ENCODE results near the gene PDIA5. TPM values are rescaled to one million over a fixed set of nuclear protein-coding genes. Genes with fewer than 3 reads are reported as not detected.

Gene PDIA5
- total RNA-seq, 4 donors from 2014 or later = 4.6 to 17.1 (median 5.3) TPM

DNA sequence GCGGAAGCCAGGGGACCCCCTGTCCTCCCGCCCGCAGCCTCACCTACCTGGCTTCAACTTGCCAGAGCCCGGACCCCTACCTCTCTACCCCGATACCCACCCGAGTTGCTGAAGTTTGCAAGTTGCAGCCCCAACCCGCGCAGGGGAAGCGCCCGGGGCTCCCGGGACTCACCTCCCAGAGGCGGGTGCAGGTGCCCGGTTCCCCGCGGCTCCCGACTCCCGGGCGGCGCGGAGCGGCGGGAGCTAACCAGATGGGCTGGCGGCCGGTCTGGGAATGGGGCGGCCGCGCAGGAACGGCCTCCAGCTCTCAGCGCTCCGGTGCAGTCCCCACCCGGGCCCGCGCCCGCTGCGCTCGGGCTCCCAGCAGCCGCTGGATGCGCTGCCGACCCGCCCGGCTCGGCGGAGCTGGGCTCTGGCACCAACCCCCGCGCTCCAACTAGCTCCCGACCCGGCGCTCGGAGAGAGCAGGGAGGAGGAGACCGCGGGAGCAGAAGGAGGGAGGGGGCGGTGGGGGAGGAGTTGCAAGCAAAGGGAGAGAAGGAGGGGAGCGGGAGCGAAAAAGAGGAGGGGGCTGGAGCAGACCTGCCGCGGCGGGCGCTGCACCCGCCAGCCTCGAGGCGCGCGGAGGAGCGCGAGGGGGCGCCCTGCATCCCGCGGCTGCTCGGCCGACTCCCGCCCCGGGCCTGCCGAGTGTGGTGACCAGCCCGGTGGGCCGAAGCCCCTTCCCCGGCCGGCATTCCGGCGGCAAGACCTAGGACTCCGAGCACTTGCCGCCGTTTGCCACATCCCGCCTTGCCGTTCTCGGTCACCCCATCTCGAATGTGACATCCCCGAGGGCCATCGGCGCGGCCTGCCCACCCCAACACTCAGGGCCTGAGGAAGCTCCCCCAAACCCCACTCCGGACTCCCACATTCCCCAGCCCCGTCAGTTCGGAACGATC, 39.3 kb upstream of the PDIA5 start, which contains the start of gene SEMA5B:
TSS of gene SEMA5B (minus strand) at position 472 of the 941 bp plus-strand sequence. CDS start 66,500 bp downstream, outside the sequence.
- peak in 1 of 2 donors; percentile 84 for DNase-seq (ENCODE audit: low spot score in 2 of 2)
- intact Hi-C loops (cut with DNase I; ENCODE audit: low total_unique reads) = no loop called here

DNA sequence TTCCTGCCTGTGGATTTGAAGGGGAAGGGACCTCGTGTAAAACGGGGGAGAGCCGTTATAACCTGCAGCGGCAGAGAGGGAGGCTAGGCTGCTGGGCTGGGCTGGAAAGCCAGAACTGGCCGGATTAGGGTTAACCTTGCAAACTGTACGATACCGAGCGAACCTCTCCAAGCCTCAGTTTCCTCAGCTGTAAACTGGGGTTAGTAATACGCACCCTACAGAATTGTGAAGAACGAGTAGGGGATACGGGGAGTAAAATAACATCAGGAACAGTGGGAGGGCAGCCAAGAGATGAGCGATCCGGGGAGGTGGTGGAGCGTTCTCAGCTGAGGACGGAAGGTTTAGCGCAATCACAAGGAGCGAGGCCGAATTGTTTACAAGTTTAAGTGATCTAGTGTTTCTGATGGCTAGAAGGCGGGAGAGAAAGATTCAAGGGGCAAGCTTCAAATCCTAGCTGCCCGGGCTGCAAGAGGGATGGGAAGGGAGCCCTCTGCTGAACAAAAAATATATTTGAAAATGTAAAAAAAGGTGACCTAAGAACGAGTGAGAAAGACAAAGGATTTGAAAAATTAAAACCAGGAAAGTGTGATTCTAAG, 38.5 kb upstream of the PDIA5 start:
- TF ChIP-seq, protein P1, sequence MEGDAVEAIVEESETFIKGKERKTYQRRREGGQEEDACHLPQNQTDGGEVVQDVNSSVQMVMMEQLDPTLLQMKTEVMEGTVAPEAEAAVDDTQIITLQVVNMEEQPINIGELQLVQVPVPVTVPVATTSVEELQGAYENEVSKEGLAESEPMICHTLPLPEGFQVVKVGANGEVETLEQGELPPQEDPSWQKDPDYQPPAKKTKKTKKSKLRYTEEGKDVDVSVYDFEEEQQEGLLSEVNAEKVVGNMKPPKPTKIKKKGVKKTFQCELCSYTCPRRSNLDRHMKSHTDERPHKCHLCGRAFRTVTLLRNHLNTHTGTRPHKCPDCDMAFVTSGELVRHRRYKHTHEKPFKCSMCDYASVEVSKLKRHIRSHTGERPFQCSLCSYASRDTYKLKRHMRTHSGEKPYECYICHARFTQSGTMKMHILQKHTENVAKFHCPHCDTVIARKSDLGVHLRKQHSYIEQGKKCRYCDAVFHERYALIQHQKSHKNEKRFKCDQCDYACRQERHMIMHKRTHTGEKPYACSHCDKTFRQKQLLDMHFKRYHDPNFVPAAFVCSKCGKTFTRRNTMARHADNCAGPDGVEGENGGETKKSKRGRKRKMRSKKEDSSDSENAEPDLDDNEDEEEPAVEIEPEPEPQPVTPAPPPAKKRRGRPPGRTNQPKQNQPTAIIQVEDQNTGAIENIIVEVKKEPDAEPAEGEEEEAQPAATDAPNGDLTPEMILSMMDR (IDR thresholded peaks at IDR 0.05) = no peak
- no peak for TF ChIP-seq POLR2A (IDR thresholded peaks at IDR 0.05)
- DNase-seq (ENCODE audit: low spot score in 2 of 2) = peak; percentile 35 to 85
- intact Hi-C loops (cut with DNase I; ENCODE audit: low total_unique reads) = no loop called here
- 1% methylated on average over 21 of the region's 21 CpGs for WGBS, 2 donors
- H3K4me3 ChIP-seq (ENCODE audit: low read depth, poor library complexity, severe bottlenecking) = peak overlapping the region; percentile 4

More for the DNA sequence above, 39.3 kb upstream of the PDIA5 start, which contains the start of gene SEMA5B:
- WGBS, 2 donors = 0 to 1% methylated on average over 61 to 87 of the region's 94 CpGs
- peak within 1 kb of the TSS; percentile 29 for H3K4me3 ChIP-seq (ENCODE audit: low read depth, poor library complexity, severe bottlenecking)
- TF ChIP-seq POLR2A (IDR thresholded peaks at IDR 0.05) = no peak
- TF ChIP-seq, protein P1 (IDR thresholded peaks at IDR 0.05) = no peak

DNA sequence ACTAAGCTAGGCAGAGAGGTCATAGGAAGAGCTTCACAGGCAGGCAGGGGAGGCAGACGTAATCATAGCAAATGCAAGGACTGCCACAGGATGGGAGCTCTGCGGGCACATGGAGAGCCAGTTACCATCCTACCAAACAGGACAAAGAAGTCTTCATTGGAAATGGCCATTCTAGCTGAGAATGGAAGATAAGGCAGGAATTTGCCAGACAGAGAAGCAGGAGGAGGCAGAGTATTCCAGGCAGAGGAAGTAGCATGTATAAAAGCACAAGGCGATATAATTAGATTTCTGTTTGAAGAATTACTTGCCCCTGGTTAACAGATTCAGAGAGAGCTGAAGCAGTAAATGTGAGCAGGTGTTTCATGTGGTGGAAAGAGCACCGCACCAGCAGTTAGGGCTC, 35.8 kb upstream of the PDIA5 start:
- TF ChIP-seq POLR2A (IDR thresholded peaks at IDR 0.05) = no peak
- TF ChIP-seq, protein P1 (IDR thresholded peaks at IDR 0.05) = no peak
- no peak overlapping the region for H3K4me3 ChIP-seq (ENCODE audit: low read depth, poor library complexity, severe bottlenecking)
- WGBS, 2 donors = 79 to 81% methylated on average over 4 of the region's 4 CpGs
- no peak for DNase-seq (ENCODE audit: low spot score in 2 of 2)
- intact Hi-C loops (cut with DNase I; ENCODE audit: low total_unique reads) = loop anchor here (10.0 kb wide), 1 partner anchor 276 kb away; no protein-coding TSS in a partner anchor

DNA sequence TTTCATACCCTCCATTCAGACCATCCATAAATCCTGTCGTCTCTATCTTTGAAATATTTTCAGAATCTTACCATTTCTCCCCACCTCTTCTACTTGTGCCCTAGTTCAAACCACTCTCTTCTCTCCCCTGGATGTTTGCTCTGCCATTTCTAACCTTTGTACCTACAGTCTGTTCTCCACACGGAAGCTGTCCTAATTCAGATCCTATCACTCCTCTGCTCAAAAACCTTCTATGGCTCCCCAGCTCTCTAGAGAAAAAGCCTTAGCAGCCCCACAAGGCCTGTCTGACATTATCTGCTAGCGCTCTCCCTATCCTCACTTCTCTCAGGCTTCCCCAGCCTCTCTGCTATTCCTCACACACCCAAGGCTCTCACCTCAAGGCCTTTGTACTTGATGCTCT, 34.8 kb upstream of the PDIA5 start:
- TF ChIP-seq, protein P1 (IDR thresholded peaks at IDR 0.05) = no peak
- no peak for TF ChIP-seq POLR2A (IDR thresholded peaks at IDR 0.05)
- 79 to 90% methylated on average over 3 of the region's 3 CpGs for WGBS, 2 donors
- intact Hi-C loops (cut with DNase I; ENCODE audit: low total_unique reads) = loop anchor here (10.0 kb wide), 1 partner anchor 277 kb away; no protein-coding TSS in a partner anchor
- H3K4me3 ChIP-seq (ENCODE audit: low read depth, poor library complexity, severe bottlenecking) = no peak overlapping the region
- DNase-seq (ENCODE audit: low spot score in 2 of 2) = no peak

DNA sequence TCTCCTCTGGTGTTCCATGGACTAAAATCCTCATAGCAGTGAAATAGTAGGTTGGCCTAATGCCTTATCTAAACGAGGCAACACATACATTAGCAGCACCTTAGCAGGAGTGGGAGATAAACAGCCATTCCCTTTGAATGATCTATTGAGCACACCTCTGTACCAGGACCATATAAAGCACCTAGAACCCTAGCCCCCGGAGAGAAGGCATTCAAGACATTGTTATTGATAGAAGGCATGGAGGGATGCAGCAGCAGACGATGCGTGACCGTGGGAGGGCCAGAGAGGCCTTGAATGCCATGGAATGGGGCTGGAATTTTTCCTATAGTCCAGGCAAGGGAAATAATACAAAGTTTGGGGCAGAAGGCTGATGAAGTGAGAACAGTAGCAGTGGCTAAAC, 32.7 kb upstream of the PDIA5 start:
- intact Hi-C loops (cut with DNase I; ENCODE audit: low total_unique reads) = loop anchor here (10.0 kb wide), 1 partner anchor 279 kb away; no protein-coding TSS in a partner anchor
- DNase-seq (ENCODE audit: low spot score in 2 of 2) = no peak
- no peak for TF ChIP-seq POLR2A (IDR thresholded peaks at IDR 0.05)
- TF ChIP-seq, protein P1 (IDR thresholded peaks at IDR 0.05) = no peak
- no peak overlapping the region for H3K4me3 ChIP-seq (ENCODE audit: low read depth, poor library complexity, severe bottlenecking)
- WGBS, 2 donors = 90 to 93% methylated on average over 5 of the region's 5 CpGs
